SK-N-SH (cell line): Measurements from ENCODE around the gene JAZF1. TPM values are rescaled to one million over a fixed set of nuclear protein-coding genes. Genes with fewer than 3 reads are reported as not detected.

Experiments used
- CTCF ChIA-PET: fragments of 300-600, 350-600 bp; formaldehyde crosslinking; extraction: SDS; loops from one replicate; lab custom pipeline; 2021; lab: Yijun Ruan, JAX
- POLR2A ChIA-PET: fragments of 350-600 bp; sonication (Branson Sonifier 250); formaldehyde crosslinking; extraction: SDS; loops from one replicate; lab custom pipeline; 2020; ENCODE audit warnings: antibody characterized with exemption, inconsistent platforms; lab: Yijun Ruan, JAX
- DNase-seq: peaks from one replicate; pipeline ENCODE4 v3.0.0; 2012
- H2AFZ ChIP-seq: fragments of 200-600 bp; sonication (generic); 2 replicates; pipeline ENCODE4 v1.8.1; 2016; ENCODE audit warnings: antibody characterized with exemption, mild to moderate bottlenecking, low read depth
- H3F3A ChIP-seq: fragments of 200-600 bp; sonication (generic); replicated peaks from 2 replicates; pipeline ENCODE3; 2016; ENCODE audit warnings: antibody characterized with exemption, mild to moderate bottlenecking; ENCODE audit not compliant: insufficient read depth
- H3K27ac ChIP-seq, 2 experiments: fragments of 200-500 bp in 1 of 2; fragments of 200-600 bp in 1 of 2; sonication (Bioruptor generic) in 1 of 2; sonication (generic), shearing (Covaris generic) in 1 of 2; 2 replicates each; pipeline versions ENCODE4 v1.5.1 to v1.6.1; 2014 to 2016; ENCODE audit warnings: low read depth in 2 of 2, inconsistent platforms in 1 of 2, low read length in 1 of 2, mild to moderate bottlenecking in 1 of 2, mixed read lengths in 1 of 2
- H3K27me3 ChIP-seq: fragments of 200-600 bp; sonication (generic), shearing (Covaris generic); 2 replicates; pipeline ENCODE4 v1.6.1; 2016; ENCODE audit warnings: mixed run types; ENCODE audit not compliant: insufficient read depth
- H3K36me3 ChIP-seq, 2 experiments: fragments of 200-500 bp in 1 of 2; fragments of 200-600 bp in 1 of 2; sonication (Bioruptor generic) in 1 of 2; sonication (generic) in 1 of 2; replicated peaks in 1 of 2; 2 replicates each; pipeline versions ENCODE3 to v1.5.1; 2014 to 2016; ENCODE audit warnings: low read length in 1 of 2, mild to moderate bottlenecking in 1 of 2; ENCODE audit not compliant: insufficient read depth in 2 of 2, control insufficient read depth in 1 of 2
- H3K4me1 ChIP-seq, 2 experiments: fragments of 200-500 bp in 1 of 2; fragments of 200-600 bp in 1 of 2; sonication (Bioruptor generic) in 1 of 2; sonication (generic), shearing (Covaris generic) in 1 of 2; 2 replicates each; pipeline versions ENCODE4 v1.5.1 to v1.6.1; 2014 to 2016; ENCODE audit warnings: low read depth in 1 of 2, low read length in 1 of 2, mixed run types in 1 of 2; ENCODE audit not compliant: insufficient read depth in 2 of 2, control insufficient read depth in 1 of 2
- H3K4me2 ChIP-seq: fragments of 200-600 bp; sonication (generic), shearing (Covaris generic); 2 replicates; pipeline ENCODE4 v1.6.1; 2017; ENCODE audit warnings: mixed run types
- H3K4me3 ChIP-seq, 2 experiments: fragments of 200-500 bp in 1 of 2; fragments of 200-600 bp in 1 of 2; sonication (Bioruptor generic) in 1 of 2; sonication (generic), shearing (Covaris generic) in 1 of 2; 2 replicates each; pipeline versions ENCODE4 v1.5.1 to v1.8.1; 2014 to 2016; ENCODE audit warnings: low read depth in 2 of 2, inconsistent platforms in 1 of 2, low read length in 1 of 2, mild to moderate bottlenecking in 1 of 2, mixed read lengths in 1 of 2, moderate library complexity in 1 of 2
- H3K79me2 ChIP-seq: fragments of 200-600 bp; sonication (generic); 2 replicates; pipeline ENCODE4 v1.8.1; 2017; ENCODE audit warnings: mild to moderate bottlenecking; ENCODE audit not compliant: insufficient read depth
- H3K9ac ChIP-seq: fragments of 200-600 bp; sonication (generic); 2 replicates; pipeline ENCODE4 v1.6.1; 2017; ENCODE audit warnings: mixed run types
- H3K9me2 ChIP-seq: fragments of 200-600 bp; sonication (generic); 2 replicates; pipeline ENCODE4 v1.6.1; 2017; ENCODE audit warnings: mixed run types
- H3K9me3 ChIP-seq: fragments of 200-600 bp; sonication (generic); 2 replicates; pipeline ENCODE4 v1.6.1; 2017; ENCODE audit warnings: mixed run types, mild to moderate bottlenecking, moderate library complexity
- H4K20me1 ChIP-seq: fragments of 200-600 bp; sonication (generic); 2 replicates; pipeline ENCODE4 v1.6.1; 2017; ENCODE audit warnings: mild to moderate bottlenecking, mixed run types; ENCODE audit not compliant: insufficient read depth
- EP300 ChIP-seq, 2 experiments: IDR thresholded peaks; 2 replicates each; pipeline versions ENCODE4 v1.4.0 to v1.6.1; 2012; ENCODE audit warnings: borderline replicate concordance in 1 of 2, low read depth in 1 of 2, low read length in 1 of 2
- EZH2phosphoT487 ChIP-seq: fragments of 200-600 bp; sonication (generic); IDR thresholded peaks from 2 replicates; pipeline ENCODE4 v1.6.1; 2017; ENCODE audit warnings: low read depth, mixed run types, mild to moderate bottlenecking, antibody characterized with exemption, moderate library complexity, borderline replicate concordance
- FOSL2 ChIP-seq: IDR thresholded peaks from 2 replicates; pipeline ENCODE4 v1.4.0; 2012; ENCODE audit warnings: low read depth, mild to moderate bottlenecking, moderate library complexity, borderline replicate concordance
- FOXJ3 ChIP-seq: sonication (generic); formaldehyde crosslinking; IDR thresholded peaks from 2 replicates; pipeline ENCODE4 v1.5.1; 2020; ENCODE audit warnings: mild to moderate bottlenecking, missing genetic modification reagents
- FOXM1 ChIP-seq: IDR thresholded peaks from 2 replicates; pipeline ENCODE4 v1.4.0; 2012; ENCODE audit warnings: low read depth, mild to moderate bottlenecking
- MEF2A ChIP-seq: IDR thresholded peaks from 2 replicates; pipeline ENCODE4 v1.4.0; 2012; ENCODE audit warnings: low read depth, borderline replicate concordance
- NFIC ChIP-seq: IDR thresholded peaks from 2 replicates; pipeline ENCODE4 v1.4.0; 2012; ENCODE audit warnings: borderline replicate concordance
- NRF1 ChIP-seq: IDR thresholded peaks from 2 replicates; pipeline ENCODE4 v1.6.1; 2012; ENCODE audit warnings: low read depth, mild to moderate bottlenecking, low read length
- RAD21 ChIP-seq: IDR thresholded peaks from 2 replicates; pipeline ENCODE4 v1.6.1; 2012; ENCODE audit warnings: mild to moderate bottlenecking, low read length
- RFX5 ChIP-seq: IDR thresholded peaks from 2 replicates; pipeline ENCODE4 v1.6.1; 2012; ENCODE audit warnings: mild to moderate bottlenecking, improper control_type of control experiment, low read length
- RXRA ChIP-seq: IDR thresholded peaks from 2 replicates; pipeline ENCODE4 v1.4.0; 2012; ENCODE audit warnings: low read depth, mild to moderate bottlenecking, borderline replicate concordance
- SIN3A ChIP-seq: IDR thresholded peaks from 2 replicates; pipeline ENCODE4 v1.6.1; 2012; ENCODE audit warnings: low read depth, mild to moderate bottlenecking, low read length, moderate library complexity, borderline replicate concordance
- SMC3 ChIP-seq: IDR thresholded peaks from 2 replicates; pipeline ENCODE4 v1.6.1; 2012; ENCODE audit warnings: low read depth, low read length, improper control_type of control experiment
- TCF12 ChIP-seq: IDR thresholded peaks from 2 replicates; pipeline ENCODE4 v1.4.0; 2012
- YY1 ChIP-seq: IDR thresholded peaks from 2 replicates; pipeline ENCODE4 v1.4.0; 2012; ENCODE audit warnings: low read depth, mild to moderate bottlenecking
- WGBS: methylation state at CpG from one replicate; pipeline ENCODE4 v1.1.6; 2017; ENCODE audit warnings: low lambda C conversion rate; 5-methylcytosine and 5-hydroxymethylcytosine counted together
- polyA plus RNA-seq, 3 experiments: library from polyadenylated mRNA; depleted of rRNA; stranded (reverse); fragments of >200 nt; gene quantifications; 2 replicates each; pipeline ENCODE4 v1.2.3, GENCODE V29; 2012
- TF ChIP-seq, protein P1 (sequence below): fragments of 200-600 bp; sonication (generic); IDR thresholded peaks from 2 replicates; pipeline ENCODE4 v1.6.1; 2017; ENCODE audit warnings: antibody characterized with exemption, mild to moderate bottlenecking, moderate library complexity
- TF ChIP-seq, protein P2 (sequence below): IDR thresholded peaks from 2 replicates; pipeline ENCODE4 v1.4.0; 2012; ENCODE audit warnings: low read depth, borderline replicate concordance
- TF ChIP-seq, protein P3 (sequence below): IDR thresholded peaks from 2 replicates; pipeline ENCODE4 v1.4.0; 2012; ENCODE audit warnings: low read depth
- TF ChIP-seq, protein P4 (sequence below): IDR thresholded peaks from 2 replicates; pipeline ENCODE4 v1.4.0; 2012; ENCODE audit warnings: low read depth, borderline replicate concordance
- TF ChIP-seq, protein P5 (sequence below): fragments of 150-350 bp; IDR thresholded peaks from 2 replicates; pipeline ENCODE4 v1.6.1; 2017; ENCODE audit warnings: antibody characterized with exemption, low read length, low read depth, borderline replicate concordance

JAZF1 gene
- polyA plus RNA-seq, 1 of the 3 experiments (the other 2 are of a cell fraction): 1.7 TPM

DNA sequence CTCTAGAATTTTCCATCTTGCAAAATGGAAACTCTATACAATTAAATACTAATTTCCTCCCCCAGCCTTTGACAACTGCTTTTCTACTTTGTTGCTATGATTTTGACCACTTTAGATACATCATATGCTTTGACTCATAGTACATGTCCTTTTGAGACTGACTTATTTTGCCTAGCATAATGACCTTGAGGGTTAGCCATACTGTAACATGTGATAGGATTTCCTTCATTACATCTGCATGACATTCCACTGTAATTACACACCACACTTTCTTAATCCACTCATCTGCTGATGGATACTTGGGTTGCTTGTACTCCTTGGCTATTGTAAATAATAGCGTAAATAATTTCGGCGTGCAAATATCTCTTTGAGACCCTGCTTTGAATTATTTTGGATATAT lies 127.7 kb downstream of the JAZF1 start:
- 0 out of 2 replicates have a peak overlapping the region, but pooled peaks have one; percentile 3 for H3K4me2 ChIP-seq

More for the DNA sequence above, 127.7 kb downstream of the JAZF1 start:
- Histone ChIP-seq H3K4me3 (no peak overlapping the region), H3F3A (peaks cover 9% of the 10 kb centered on the region), H3K9me3 (no peaks in the 10 kb centered on the region), H3K79me2 (peaks cover 5% of the 10 kb centered on the region; the same call in 1 of the 2 replicates), H2AFZ (no peak overlapping the region), H4K20me1 (no peaks in the 10 kb centered on the region), H3K36me3 (no peaks in the 10 kb centered on the region), H3K4me1 (peaks cover 12 to 32% of the 10 kb centered on the region in 2 experiments), H3K27me3 (no peaks in the 10 kb centered on the region), H3K27ac (peak overlapping the region in 1 of 2 experiments; percentile 4; a peak in 2 of 4 replicates), H3K9ac (no peak overlapping the region), H3K9me2 (no peaks in the 10 kb centered on the region)
- no peak for DNase-seq
- WGBS: 97% methylated on average over 3 of the region's 3 CpGs
- ChIA-PET CTCF (interaction anchor here (1.8 to 31.3 kb wide), 5 partner anchors 8 to 45 kb away, joined by 4 to 828 read pairs (median 48); no protein-coding TSS in a partner anchor), POLR2A (no interaction called here)
- TF ChIP-seq, protein P1, sequence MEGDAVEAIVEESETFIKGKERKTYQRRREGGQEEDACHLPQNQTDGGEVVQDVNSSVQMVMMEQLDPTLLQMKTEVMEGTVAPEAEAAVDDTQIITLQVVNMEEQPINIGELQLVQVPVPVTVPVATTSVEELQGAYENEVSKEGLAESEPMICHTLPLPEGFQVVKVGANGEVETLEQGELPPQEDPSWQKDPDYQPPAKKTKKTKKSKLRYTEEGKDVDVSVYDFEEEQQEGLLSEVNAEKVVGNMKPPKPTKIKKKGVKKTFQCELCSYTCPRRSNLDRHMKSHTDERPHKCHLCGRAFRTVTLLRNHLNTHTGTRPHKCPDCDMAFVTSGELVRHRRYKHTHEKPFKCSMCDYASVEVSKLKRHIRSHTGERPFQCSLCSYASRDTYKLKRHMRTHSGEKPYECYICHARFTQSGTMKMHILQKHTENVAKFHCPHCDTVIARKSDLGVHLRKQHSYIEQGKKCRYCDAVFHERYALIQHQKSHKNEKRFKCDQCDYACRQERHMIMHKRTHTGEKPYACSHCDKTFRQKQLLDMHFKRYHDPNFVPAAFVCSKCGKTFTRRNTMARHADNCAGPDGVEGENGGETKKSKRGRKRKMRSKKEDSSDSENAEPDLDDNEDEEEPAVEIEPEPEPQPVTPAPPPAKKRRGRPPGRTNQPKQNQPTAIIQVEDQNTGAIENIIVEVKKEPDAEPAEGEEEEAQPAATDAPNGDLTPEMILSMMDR: no peak
- no peak for TF ChIP-seq YY1
- TF ChIP-seq FOSL2: no peak
- TF ChIP-seq EZH2phosphoT487: no peak
- TF ChIP-seq, protein P2, sequence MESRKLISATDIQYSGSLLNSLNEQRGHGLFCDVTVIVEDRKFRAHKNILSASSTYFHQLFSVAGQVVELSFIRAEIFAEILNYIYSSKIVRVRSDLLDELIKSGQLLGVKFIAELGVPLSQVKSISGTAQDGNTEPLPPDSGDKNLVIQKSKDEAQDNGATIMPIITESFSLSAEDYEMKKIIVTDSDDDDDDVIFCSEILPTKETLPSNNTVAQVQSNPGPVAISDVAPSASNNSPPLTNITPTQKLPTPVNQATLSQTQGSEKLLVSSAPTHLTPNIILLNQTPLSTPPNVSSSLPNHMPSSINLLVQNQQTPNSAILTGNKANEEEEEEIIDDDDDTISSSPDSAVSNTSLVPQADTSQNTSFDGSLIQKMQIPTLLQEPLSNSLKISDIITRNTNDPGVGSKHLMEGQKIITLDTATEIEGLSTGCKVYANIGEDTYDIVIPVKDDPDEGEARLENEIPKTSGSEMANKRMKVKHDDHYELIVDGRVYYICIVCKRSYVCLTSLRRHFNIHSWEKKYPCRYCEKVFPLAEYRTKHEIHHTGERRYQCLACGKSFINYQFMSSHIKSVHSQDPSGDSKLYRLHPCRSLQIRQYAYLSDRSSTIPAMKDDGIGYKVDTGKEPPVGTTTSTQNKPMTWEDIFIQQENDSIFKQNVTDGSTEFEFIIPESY: no peak
- TF ChIP-seq FOXJ3: no peak
- no peak for TF ChIP-seq SMC3
- TF ChIP-seq FOXM1: no peak
- TF ChIP-seq RFX5: no peak
- TF ChIP-seq, protein P3, sequence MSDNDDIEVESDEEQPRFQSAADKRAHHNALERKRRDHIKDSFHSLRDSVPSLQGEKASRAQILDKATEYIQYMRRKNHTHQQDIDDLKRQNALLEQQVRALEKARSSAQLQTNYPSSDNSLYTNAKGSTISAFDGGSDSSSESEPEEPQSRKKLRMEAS: no peak
- TF ChIP-seq, protein P4, sequence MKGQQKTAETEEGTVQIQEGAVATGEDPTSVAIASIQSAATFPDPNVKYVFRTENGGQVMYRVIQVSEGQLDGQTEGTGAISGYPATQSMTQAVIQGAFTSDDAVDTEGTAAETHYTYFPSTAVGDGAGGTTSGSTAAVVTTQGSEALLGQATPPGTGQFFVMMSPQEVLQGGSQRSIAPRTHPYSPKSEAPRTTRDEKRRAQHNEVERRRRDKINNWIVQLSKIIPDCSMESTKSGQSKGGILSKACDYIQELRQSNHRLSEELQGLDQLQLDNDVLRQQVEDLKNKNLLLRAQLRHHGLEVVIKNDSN: no peak
- no peak for TF ChIP-seq NFIC
- TF ChIP-seq MEF2A: no peak
- TF ChIP-seq RXRA: no peak
- TF ChIP-seq SIN3A: no peak
- TF ChIP-seq, protein P5, sequence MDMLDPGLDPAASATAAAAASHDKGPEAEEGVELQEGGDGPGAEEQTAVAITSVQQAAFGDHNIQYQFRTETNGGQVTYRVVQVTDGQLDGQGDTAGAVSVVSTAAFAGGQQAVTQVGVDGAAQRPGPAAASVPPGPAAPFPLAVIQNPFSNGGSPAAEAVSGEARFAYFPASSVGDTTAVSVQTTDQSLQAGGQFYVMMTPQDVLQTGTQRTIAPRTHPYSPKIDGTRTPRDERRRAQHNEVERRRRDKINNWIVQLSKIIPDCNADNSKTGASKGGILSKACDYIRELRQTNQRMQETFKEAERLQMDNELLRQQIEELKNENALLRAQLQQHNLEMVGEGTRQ: no peak
- no peak for TF ChIP-seq NRF1
- no peak for TF ChIP-seq TCF12
- TF ChIP-seq EP300 (IDR thresholded peaks at IDR 0.05; ENCODE audit: borderline replicate concordance in 1 of 2, low read depth in 1 of 2, low read length in 1 of 2): no peak
- no peak for TF ChIP-seq RAD21
